ENCODE data around the gene KCNN4. TPM values are rescaled to one million over a fixed set of nuclear protein-coding genes. Genes with fewer than 3 reads are reported as not detected.

The KCNN4 gene
- total and polyA plus RNA-seq, 2 of the 13 experiments (the other 11 are each of a cell fraction or from before 2014, with no cell fraction given) = 0.13 to 0.25 TPM

DNA sequence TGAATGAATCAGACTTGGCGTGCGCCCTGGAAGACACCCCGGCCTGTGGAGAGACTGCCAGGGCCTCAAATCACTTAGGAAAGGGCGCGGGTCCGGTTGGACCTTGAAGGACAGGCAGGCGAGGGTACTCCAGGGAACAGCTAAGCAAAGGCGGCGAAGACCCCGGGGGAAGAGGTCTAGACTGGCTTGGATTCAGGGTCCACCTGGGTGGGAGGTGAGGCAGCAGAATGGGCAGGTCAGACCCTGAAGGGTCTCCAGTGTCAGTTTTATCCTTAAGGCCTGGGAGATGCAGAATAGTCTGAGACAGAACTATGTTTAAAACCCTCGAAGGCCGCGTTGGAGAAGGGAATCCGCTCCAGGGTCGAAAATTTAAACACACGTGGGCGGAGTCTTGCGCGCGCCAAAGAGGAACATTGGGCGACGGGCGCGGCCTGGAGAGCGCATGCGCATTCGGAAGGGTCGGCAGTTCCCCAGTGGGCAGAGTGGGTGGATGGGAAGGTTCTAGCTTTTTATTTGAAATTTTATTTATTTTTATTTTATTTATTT is 25.4 kb downstream of the KCNN4 start (continued):
- TF ChIP-seq, protein P1, sequence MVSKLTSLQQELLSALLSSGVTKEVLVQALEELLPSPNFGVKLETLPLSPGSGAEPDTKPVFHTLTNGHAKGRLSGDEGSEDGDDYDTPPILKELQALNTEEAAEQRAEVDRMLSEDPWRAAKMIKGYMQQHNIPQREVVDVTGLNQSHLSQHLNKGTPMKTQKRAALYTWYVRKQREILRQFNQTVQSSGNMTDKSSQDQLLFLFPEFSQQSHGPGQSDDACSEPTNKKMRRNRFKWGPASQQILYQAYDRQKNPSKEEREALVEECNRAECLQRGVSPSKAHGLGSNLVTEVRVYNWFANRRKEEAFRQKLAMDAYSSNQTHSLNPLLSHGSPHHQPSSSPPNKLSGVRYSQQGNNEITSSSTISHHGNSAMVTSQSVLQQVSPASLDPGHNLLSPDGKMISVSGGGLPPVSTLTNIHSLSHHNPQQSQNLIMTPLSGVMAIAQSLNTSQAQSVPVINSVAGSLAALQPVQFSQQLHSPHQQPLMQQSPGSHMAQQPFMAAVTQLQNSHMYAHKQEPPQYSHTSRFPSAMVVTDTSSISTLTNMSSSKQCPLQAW (CRISPR knock-in tag; IDR thresholded peaks at IDR 0.05) = no peak
- TF ChIP-seq FOXP1 (IDR thresholded peaks at IDR 0.05) = no peak
- TF ChIP-seq FOXP1 (CRISPR knock-in tag; IDR thresholded peaks at IDR 0.05) = no peak
- TF ChIP-seq ZNF331 (CRISPR knock-in tag; IDR thresholded peaks at IDR 0.05) = 0 out of 2 replicates have a peak, but pooled peaks have one; percentile 1
- TF ChIP-seq, protein P2, sequence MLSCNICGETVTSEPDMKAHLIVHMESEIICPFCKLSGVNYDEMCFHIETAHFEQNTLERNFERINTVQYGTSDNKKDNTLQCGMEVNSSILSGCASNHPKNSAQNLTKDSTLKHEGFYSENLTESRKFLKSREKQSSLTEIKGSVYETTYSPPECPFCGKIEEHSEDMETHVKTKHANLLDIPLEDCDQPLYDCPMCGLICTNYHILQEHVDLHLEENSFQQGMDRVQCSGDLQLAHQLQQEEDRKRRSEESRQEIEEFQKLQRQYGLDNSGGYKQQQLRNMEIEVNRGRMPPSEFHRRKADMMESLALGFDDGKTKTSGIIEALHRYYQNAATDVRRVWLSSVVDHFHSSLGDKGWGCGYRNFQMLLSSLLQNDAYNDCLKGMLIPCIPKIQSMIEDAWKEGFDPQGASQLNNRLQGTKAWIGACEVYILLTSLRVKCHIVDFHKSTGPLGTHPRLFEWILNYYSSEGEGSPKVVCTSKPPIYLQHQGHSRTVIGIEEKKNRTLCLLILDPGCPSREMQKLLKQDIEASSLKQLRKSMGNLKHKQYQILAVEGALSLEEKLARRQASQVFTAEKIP (CRISPR knock-in tag; IDR thresholded peaks at IDR 0.05; ENCODE audit: borderline replicate concordance) = no peak
- TF ChIP-seq, protein P3, sequence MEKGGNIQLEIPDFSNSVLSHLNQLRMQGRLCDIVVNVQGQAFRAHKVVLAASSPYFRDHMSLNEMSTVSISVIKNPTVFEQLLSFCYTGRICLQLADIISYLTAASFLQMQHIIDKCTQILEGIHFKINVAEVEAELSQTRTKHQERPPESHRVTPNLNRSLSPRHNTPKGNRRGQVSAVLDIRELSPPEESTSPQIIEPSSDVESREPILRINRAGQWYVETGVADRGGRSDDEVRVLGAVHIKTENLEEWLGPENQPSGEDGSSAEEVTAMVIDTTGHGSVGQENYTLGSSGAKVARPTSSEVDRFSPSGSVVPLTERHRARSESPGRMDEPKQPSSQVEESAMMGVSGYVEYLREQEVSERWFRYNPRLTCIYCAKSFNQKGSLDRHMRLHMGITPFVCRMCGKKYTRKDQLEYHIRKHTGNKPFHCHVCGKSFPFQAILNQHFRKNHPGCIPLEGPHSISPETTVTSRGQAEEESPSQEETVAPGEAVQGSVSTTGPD (CRISPR knock-in tag; IDR thresholded peaks at IDR 0.05) = peak; percentile 31; the same call in 1 of the 2 replicates
- no peak for TF ChIP-seq ZNF496 (CRISPR knock-in tag; IDR thresholded peaks at IDR 0.05; ENCODE audit: insufficient replicate concordance)
- TF ChIP-seq, protein P4, sequence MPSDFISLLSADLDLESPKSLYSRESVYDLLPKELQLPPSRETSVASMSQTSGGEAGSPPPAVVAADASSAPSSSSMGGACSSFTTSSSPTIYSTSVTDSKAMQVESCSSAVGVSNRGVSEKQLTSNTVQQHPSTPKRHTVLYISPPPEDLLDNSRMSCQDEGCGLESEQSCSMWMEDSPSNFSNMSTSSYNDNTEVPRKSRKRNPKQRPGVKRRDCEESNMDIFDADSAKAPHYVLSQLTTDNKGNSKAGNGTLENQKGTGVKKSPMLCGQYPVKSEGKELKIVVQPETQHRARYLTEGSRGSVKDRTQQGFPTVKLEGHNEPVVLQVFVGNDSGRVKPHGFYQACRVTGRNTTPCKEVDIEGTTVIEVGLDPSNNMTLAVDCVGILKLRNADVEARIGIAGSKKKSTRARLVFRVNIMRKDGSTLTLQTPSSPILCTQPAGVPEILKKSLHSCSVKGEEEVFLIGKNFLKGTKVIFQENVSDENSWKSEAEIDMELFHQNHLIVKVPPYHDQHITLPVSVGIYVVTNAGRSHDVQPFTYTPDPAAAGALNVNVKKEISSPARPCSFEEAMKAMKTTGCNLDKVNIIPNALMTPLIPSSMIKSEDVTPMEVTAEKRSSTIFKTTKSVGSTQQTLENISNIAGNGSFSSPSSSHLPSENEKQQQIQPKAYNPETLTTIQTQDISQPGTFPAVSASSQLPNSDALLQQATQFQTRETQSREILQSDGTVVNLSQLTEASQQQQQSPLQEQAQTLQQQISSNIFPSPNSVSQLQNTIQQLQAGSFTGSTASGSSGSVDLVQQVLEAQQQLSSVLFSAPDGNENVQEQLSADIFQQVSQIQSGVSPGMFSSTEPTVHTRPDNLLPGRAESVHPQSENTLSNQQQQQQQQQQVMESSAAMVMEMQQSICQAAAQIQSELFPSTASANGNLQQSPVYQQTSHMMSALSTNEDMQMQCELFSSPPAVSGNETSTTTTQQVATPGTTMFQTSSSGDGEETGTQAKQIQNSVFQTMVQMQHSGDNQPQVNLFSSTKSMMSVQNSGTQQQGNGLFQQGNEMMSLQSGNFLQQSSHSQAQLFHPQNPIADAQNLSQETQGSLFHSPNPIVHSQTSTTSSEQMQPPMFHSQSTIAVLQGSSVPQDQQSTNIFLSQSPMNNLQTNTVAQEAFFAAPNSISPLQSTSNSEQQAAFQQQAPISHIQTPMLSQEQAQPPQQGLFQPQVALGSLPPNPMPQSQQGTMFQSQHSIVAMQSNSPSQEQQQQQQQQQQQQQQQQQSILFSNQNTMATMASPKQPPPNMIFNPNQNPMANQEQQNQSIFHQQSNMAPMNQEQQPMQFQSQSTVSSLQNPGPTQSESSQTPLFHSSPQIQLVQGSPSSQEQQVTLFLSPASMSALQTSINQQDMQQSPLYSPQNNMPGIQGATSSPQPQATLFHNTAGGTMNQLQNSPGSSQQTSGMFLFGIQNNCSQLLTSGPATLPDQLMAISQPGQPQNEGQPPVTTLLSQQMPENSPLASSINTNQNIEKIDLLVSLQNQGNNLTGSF (CRISPR knock-in tag; IDR thresholded peaks at IDR 0.05) = 0 out of 2 replicates have a peak, but pooled peaks have one; percentile 35
- 0 out of 2 replicates have a peak, but pooled peaks have one; percentile 3 for TF ChIP-seq ZNF160 (CRISPR knock-in tag; IDR thresholded peaks at IDR 0.05)
- TF ChIP-seq ZNF773 (CRISPR knock-in tag; IDR thresholded peaks at IDR 0.05; ENCODE audit: borderline replicate concordance) = no peak
- 0 out of 2 replicates have a peak, but pooled peaks have one; percentile 0 for TF ChIP-seq KMT2B (CRISPR knock-in tag; IDR thresholded peaks at IDR 0.05)
- peak; percentile 9 for TF ChIP-seq SRSF1 (optimal IDR thresholded peaks at IDR 0.05; ENCODE audit: low read depth, low read length)
- TF ChIP-seq DR1 (CRISPR knock-in tag; IDR thresholded peaks at IDR 0.05) = 0 out of 2 replicates have a peak, but pooled peaks have one; percentile 6
- TF ChIP-seq, protein P5, sequence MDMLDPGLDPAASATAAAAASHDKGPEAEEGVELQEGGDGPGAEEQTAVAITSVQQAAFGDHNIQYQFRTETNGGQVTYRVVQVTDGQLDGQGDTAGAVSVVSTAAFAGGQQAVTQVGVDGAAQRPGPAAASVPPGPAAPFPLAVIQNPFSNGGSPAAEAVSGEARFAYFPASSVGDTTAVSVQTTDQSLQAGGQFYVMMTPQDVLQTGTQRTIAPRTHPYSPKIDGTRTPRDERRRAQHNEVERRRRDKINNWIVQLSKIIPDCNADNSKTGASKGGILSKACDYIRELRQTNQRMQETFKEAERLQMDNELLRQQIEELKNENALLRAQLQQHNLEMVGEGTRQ (IDR thresholded peaks at IDR 0.05; ENCODE audit: low read depth, low read length) = no peak
- TF ChIP-seq, protein P5 (CRISPR knock-in tag; IDR thresholded peaks at IDR 0.05; ENCODE audit: borderline replicate concordance) = no peak
- 0 out of 2 replicates have a peak, but pooled peaks have one; percentile 29 for TF ChIP-seq CAMTA2 (CRISPR knock-in tag; IDR thresholded peaks at IDR 0.05; ENCODE audit: borderline replicate concordance)
- 0 out of 2 replicates have a peak, but pooled peaks have one; percentile 7 for TF ChIP-seq ZNF768 (CRISPR knock-in tag; IDR thresholded peaks at IDR 0.05)
